ENCODE results near the gene RCBTB2. TPM values are rescaled to one million over a fixed set of nuclear protein-coding genes. Genes with fewer than 3 reads are reported as not detected.

RCBTB2 gene
- total RNA-seq, 1 experiment from 2014 or later: 11.7 TPM

GRCh38 chr13:48457578-48458242 lies 75.2 kb downstream of the RCBTB2 start:
- H3K27ac ChIP-seq (ENCODE audit: insufficient read length, low read depth, low read length): no peak overlapping the region
- H2AFZ ChIP-seq (ENCODE audit: low read length): no peak overlapping the region
- no peak overlapping the region for H2BK15ac ChIP-seq (ENCODE audit: low read depth, low read length)
- H3K23me2 ChIP-seq (ENCODE audit: insufficient read length, low read depth, low read length, poor library complexity, severe bottlenecking): no peaks in the 10 kb centered on the region
- WGBS (ENCODE audit: extremely low coverage, insufficient read length, low lambda C conversion rate): no CpG with 5 or more reads among the region's 28 CpGs
- H3K4me3 Mint-ChIP-seq: no peak overlapping the region
- no peak for TF ChIP-seq CTCF (conservative IDR thresholded peaks at IDR 0.05)
- no peak overlapping the region for H3K4me2 ChIP-seq (ENCODE audit: insufficient read depth, insufficient read length, low read length)
- no peak overlapping the region for H3K14ac ChIP-seq (ENCODE audit: insufficient read depth, low read length)
- H3K79me2 ChIP-seq (ENCODE audit: insufficient read depth, low read length): no peaks in the 10 kb centered on the region
- H4K91ac ChIP-seq (ENCODE audit: insufficient read length, low read depth, low read length): no peak overlapping the region
- no peaks in the 10 kb centered on the region for H4K20me1 ChIP-seq (ENCODE audit: control insufficient read depth, insufficient read depth, insufficient read length)
- no peak overlapping the region for H3T11ph ChIP-seq (ENCODE audit: low read length)
- H4K5ac ChIP-seq (ENCODE audit: insufficient read length, low read depth, low read length): no peak overlapping the region
- peaks cover 0 to 8% (median 0%) of the 10 kb centered on the region in 3 experiments; a peak in 3 of 7 replicates for H3K36me3 Mint-ChIP-seq (ENCODE audit: insufficient read depth in 1 of 3, low read depth in 3 of 3)
- H2BK12ac ChIP-seq (ENCODE audit: insufficient read length, low read depth, low read length): no peak overlapping the region
- no peak overlapping the region for H3K4ac ChIP-seq (ENCODE audit: low read depth, low read length)
- no peak overlapping the region for H2BK5ac ChIP-seq (ENCODE audit: insufficient read length, low read length)
- no peak overlapping the region for H3K27ac Mint-ChIP-seq
- H3K9ac ChIP-seq (ENCODE audit: extremely low read depth, insufficient read length, low read length): no peak overlapping the region
- no peak overlapping the region for H4K8ac ChIP-seq (replicated peaks; ENCODE audit: insufficient read length, low read depth, low read length)
- H3K27me3 ChIP-seq (ENCODE audit: insufficient read depth, low read length): no peaks in the 10 kb centered on the region; the same call in 1 of the 2 replicates
- H3K4me1 ChIP-seq (ENCODE audit: insufficient read depth, low read length): no peaks in the 10 kb centered on the region
- DNase-seq: peak; percentile 29
- no peaks in the 10 kb centered on the region for H3K27me3 Mint-ChIP-seq (ENCODE audit: low read depth)
- no peaks in the 10 kb centered on the region for H3K79me1 ChIP-seq (ENCODE audit: insufficient read depth, low read depth, low read length, poor library complexity, severe bottlenecking)
- no peaks in the 10 kb centered on the region for H3K9me3 ChIP-seq (ENCODE audit: control insufficient read depth, low read depth, low read length)
- H2BK20ac ChIP-seq (ENCODE audit: low read depth, low read length, poor library complexity, severe bottlenecking): no peak overlapping the region
- H3K9me3 Mint-ChIP-seq: no peaks in the 10 kb centered on the region
- H3K18ac ChIP-seq (ENCODE audit: insufficient read length, low read depth, low read length): no peak overlapping the region
- peaks cover 6% of the 10 kb centered on the region in 2 experiments for H3K4me1 Mint-ChIP-seq
- no peak overlapping the region for H3K23ac ChIP-seq (ENCODE audit: insufficient read length, low read depth, low read length)
- no peak overlapping the region for H3K56ac ChIP-seq (ENCODE audit: insufficient read length, low read depth, low read length)
- no peak overlapping the region for H2BK120ac ChIP-seq (ENCODE audit: low read depth, low read length, poor library complexity, severe bottlenecking)
- H2AK5ac ChIP-seq (ENCODE audit: insufficient read length, low read length): no peak overlapping the region

All from H9 (cell line).